Stomach (tissue), 9 donors: ENCODE measurements around the gene RPTOR. TPM values are rescaled to one million over a fixed set of nuclear protein-coding genes. Genes with fewer than 3 reads are reported as not detected.

ENCODE experiments used
- DNase-seq, 2 donors: peaks; one replicate each; pipeline versions ENCODE4 v3.0.0 to v3.0.0-alpha.2; 2013 to 2019
- H3K27ac ChIP-seq, 5 donors: fragments of 200-600 bp in 4 of 5; sonication (generic) in 4 of 5; one replicate each; pipeline ENCODE4 v1.5.1; 2013 to 2019; ENCODE audit warnings: mild to moderate bottlenecking in 1 of 5, moderate library complexity in 1 of 5
- H3K27me3 ChIP-seq, 3 donors: fragments of 200-600 bp; sonication (generic); one replicate each; pipeline ENCODE4 v1.5.1; 2017 to 2019; ENCODE audit warnings: mixed run types in 1 of 3
- H3K36me3 ChIP-seq, 4 donors: fragments of 200-600 bp; sonication (generic); 1 replicate in 3 of 4; 2 replicates in 1 of 4; pipeline ENCODE4 v1.5.1; 2016 to 2019
- H3K4me1 ChIP-seq, 4 donors: fragments of 200-600 bp; sonication (generic); one replicate each; pipeline ENCODE4 v1.5.1; 2016 to 2019
- H3K4me3 ChIP-seq, 4 donors: fragments of 200-600 bp; sonication (generic) in 3 of 4; one replicate each; pipeline ENCODE4 v1.5.1; 2016 to 2019; ENCODE audit warnings: mild to moderate bottlenecking in 1 of 4
- H3K9me3 ChIP-seq, 4 donors: fragments of 200-600 bp; sonication (generic); one replicate each; pipeline ENCODE4 v1.5.1; 2016 to 2019
- EP300 ChIP-seq: sonication (generic); formaldehyde crosslinking; IDR thresholded peaks from one replicate; pipeline ENCODE4 v1.6.1; 2017; ENCODE audit warnings: antibody characterized with exemption
- POLR2A ChIP-seq, 4 donors: fragments of 450-650 bp; IDR thresholded peaks; one replicate each; pipeline ENCODE4 v1.6.1; 2016; ENCODE audit warnings: antibody characterized with exemption in 4 of 4, control low read depth in 2 of 4, mild to moderate bottlenecking in 1 of 4, moderate library complexity in 1 of 4
- POLR2AphosphoS5 ChIP-seq, 3 donors: sonication (generic); formaldehyde crosslinking; IDR thresholded peaks; one replicate each; pipeline ENCODE4 v1.6.1; 2016; ENCODE audit warnings: antibody characterized with exemption in 3 of 3
- WGBS, 5 donors: extraction: QIAGEN DNeasy Blood & Tissue Kit in 3 of 5; methylation state at CpG; one replicate each; pipeline versions ENCODE4 v1.1.5 to v1.1.7; 2013 to 2018; 5-methylcytosine and 5-hydroxymethylcytosine counted together
- intact Hi-C: fragments of 100-400 bp; cut with DNase I; formaldehyde crosslinking; loops from one replicate; pipeline ENCODE4 v1.15.1; 2023; ENCODE audit warnings: low total_unique reads
- polyA plus RNA-seq, 3 donors: library from polyadenylated mRNA; stranded (reverse); fragments of 200-250 nt; gene quantifications; one replicate each; pipeline ENCODE4 v1.2.3, GENCODE V29; 2013
- total RNA-seq, 5 donors: library from RNA; depleted of rRNA; stranded (reverse); fragments of >200 nt; gene quantifications; one replicate each; pipeline versions ENCODE4 v1.1.0 to v1.2.3, GENCODE V29; 2014 to 2016
- TF ChIP-seq, protein P1 (sequence below), 7 experiments: fragments of 450-650 bp in 4 of 7; fragments of 200-600 bp in 3 of 7; sonication (generic) in 3 of 7; IDR thresholded peaks; one replicate each; pipeline ENCODE4 v1.5.1; 2016 to 2019; ENCODE audit warnings: antibody characterized with exemption in 7 of 7, control low read depth in 2 of 7, mild to moderate bottlenecking in 1 of 7
- donor health status: healthy with polysubstance abuse.
- donor health status: Bipolar disorder and iron deficiency.
- donor health status: healthy.

The RPTOR gene
- total and polyA plus RNA-seq, 8 donors, result 3.8 to 103 (median 19.3) TPM

DNA sequence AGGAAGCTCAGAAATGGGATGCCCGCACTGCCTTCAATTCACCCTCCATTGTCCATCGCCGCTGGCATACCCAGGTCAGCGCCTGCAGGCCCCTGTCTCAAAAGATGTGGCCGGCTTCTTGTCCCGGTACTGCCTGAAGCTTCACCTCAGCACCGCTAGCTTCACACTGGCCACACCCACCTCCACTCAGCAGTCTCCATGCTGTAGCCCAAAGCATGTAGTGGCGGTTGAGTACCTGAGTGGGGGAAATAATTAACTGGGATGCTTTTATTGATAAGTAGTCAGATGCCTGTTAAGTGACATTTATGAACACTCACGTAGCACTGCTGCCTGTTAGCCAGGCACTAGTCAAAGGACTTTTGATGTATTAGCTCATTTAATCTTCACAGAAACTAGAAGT is 143.2 kb downstream of the RPTOR start:
- no peak overlapping the region for H3K4me3 ChIP-seq
- peaks cover 0 to 13% (median 5%) of the 10 kb centered on the region in 4 donors for H3K36me3 ChIP-seq
- H3K9me3 ChIP-seq, result no peaks in the 10 kb centered on the region
- no peaks in the 10 kb centered on the region for H3K27me3 ChIP-seq
- DNase-seq, result no peak
- no peaks in the 10 kb centered on the region for H3K4me1 ChIP-seq
- no peak for TF ChIP-seq EP300
- TF ChIP-seq POLR2AphosphoS5 (IDR thresholded peaks at IDR 0.05), result no peak
- TF ChIP-seq, protein P1, sequence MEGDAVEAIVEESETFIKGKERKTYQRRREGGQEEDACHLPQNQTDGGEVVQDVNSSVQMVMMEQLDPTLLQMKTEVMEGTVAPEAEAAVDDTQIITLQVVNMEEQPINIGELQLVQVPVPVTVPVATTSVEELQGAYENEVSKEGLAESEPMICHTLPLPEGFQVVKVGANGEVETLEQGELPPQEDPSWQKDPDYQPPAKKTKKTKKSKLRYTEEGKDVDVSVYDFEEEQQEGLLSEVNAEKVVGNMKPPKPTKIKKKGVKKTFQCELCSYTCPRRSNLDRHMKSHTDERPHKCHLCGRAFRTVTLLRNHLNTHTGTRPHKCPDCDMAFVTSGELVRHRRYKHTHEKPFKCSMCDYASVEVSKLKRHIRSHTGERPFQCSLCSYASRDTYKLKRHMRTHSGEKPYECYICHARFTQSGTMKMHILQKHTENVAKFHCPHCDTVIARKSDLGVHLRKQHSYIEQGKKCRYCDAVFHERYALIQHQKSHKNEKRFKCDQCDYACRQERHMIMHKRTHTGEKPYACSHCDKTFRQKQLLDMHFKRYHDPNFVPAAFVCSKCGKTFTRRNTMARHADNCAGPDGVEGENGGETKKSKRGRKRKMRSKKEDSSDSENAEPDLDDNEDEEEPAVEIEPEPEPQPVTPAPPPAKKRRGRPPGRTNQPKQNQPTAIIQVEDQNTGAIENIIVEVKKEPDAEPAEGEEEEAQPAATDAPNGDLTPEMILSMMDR (IDR thresholded peaks at IDR 0.05), result no peak
- TF ChIP-seq POLR2A (IDR thresholded peaks at IDR 0.05), result no peak
- intact Hi-C loops, result no loop called here
- H3K27ac ChIP-seq, result no peak overlapping the region
- WGBS, 5 donors, result 91 to 98% (median 97%) methylated on average over 9 of the region's 9 CpGs

DNA sequence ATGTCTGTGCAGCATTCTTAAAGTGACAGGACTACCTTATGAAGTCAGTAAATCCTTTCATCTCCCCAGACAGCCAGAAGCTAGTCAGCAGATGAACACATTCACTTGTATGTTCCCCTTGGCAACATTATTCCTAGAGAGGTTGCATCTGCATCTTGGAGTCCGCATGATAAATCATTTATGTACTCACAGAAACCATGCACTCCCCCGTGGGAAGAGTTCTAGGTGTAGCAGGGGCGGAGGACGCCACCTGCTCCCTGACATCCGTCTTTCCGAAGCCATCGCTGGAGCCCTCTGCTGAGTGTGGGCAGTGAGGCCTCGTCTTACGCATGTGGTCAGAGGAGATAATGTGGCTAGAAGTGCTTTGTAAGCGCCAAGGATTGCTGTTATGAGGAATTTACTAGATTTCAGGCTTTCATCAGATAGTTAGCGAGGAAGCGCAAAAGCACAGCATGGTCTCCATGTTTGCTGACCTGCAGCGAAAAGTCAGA is 144.5 kb downstream of the RPTOR start:
- Histone ChIP-seq H3K9me3 (no peaks in the 10 kb centered on the region), H3K4me1 (no peaks in the 10 kb centered on the region), H3K27ac (no peak overlapping the region), H3K36me3 (peaks cover 0 to 8% (median 0%) of the 10 kb centered on the region in 4 donors), H3K4me3 (no peak overlapping the region), H3K27me3 (no peaks in the 10 kb centered on the region)
- 89 to 94% (median 91%) methylated on average over 13 of the region's 13 CpGs for WGBS, 5 donors
- no peak for TF ChIP-seq POLR2A (IDR thresholded peaks at IDR 0.05)
- no peak for DNase-seq
- intact Hi-C loops, result no loop called here

DNA sequence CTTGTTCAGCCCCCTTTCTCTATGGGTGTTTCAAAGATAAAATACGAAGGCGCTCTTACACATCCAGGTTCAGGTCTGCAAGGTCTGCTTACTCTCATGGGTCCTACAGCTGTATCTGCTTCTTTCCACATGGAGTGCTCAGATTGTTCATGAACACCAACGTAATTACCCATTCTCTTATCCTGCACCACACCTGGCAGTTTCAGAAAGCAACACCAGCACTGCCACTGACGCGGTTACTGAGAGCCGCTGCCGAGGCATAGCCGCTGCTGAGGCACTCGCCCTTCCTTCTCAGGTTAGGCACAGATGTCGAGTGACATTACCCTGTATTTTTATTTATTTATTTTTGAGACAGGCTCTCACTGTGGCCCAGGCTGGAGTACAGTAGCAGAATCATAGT is 147.1 kb downstream of the RPTOR start:
- TF ChIP-seq POLR2A (IDR thresholded peaks at IDR 0.05), result no peak
- Histone ChIP-seq H3K4me3 (no peak overlapping the region), H3K4me1 (peaks cover 0 to 9% (median 4%) of the 10 kb centered on the region in 4 donors), H3K27ac (no peak overlapping the region), H3K36me3 (peaks cover 0 to 8% (median 0%) of the 10 kb centered on the region in 4 donors), H3K27me3 (no peaks in the 10 kb centered on the region), H3K9me3 (no peaks in the 10 kb centered on the region)
- no peak for DNase-seq
- intact Hi-C loops, result no loop called here
- WGBS, 5 donors, result 96 to 97% (median 96%) methylated on average over 10 of the region's 10 CpGs

DNA sequence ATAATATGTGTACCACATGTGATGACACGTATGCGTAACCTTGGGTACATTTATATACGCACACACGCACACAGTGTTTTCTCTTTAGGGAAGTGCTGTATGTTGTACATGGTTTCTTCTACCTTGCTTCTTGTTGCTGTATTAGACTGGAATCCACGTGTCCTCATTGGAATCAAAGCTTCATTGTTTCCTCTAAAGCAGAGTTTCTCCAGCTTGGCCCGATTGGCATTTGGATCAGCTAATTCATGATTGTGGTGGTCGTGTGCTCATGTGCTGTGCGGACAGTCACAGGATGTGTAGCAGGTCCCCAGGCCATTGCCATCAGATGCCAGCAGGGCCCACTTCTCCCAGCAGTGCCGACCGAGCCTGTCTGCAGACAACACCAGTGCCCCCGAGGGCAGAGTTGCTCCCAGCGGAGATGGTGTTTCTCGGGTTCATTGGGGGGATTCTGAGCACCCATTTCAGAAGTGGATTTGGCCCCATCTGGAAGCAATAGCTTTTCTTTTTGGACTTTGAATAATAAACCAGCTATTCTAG is 148.4 kb downstream of the RPTOR start:
- no peak overlapping the region for H3K4me3 ChIP-seq
- H3K27ac ChIP-seq, result no peak overlapping the region
- peaks cover 0 to 9% (median 4%) of the 10 kb centered on the region in 4 donors for H3K4me1 ChIP-seq
- WGBS, 5 donors, result 88 to 95% (median 91%) methylated on average over 13 of the region's 13 CpGs
- DNase-seq, result no peak
- TF ChIP-seq EP300 (no peak), POLR2A (IDR thresholded peaks at IDR 0.05) (no peak), POLR2AphosphoS5 (IDR thresholded peaks at IDR 0.05) (no peak)
- TF ChIP-seq, protein P1 (IDR thresholded peaks at IDR 0.05), result no peak
- H3K9me3 ChIP-seq, result no peaks in the 10 kb centered on the region
- H3K27me3 ChIP-seq, result no peaks in the 10 kb centered on the region
- H3K36me3 ChIP-seq, result peaks cover 0 to under 1% (median 0%) of the 10 kb centered on the region in 4 donors
- intact Hi-C loops, result no loop called here

DNA sequence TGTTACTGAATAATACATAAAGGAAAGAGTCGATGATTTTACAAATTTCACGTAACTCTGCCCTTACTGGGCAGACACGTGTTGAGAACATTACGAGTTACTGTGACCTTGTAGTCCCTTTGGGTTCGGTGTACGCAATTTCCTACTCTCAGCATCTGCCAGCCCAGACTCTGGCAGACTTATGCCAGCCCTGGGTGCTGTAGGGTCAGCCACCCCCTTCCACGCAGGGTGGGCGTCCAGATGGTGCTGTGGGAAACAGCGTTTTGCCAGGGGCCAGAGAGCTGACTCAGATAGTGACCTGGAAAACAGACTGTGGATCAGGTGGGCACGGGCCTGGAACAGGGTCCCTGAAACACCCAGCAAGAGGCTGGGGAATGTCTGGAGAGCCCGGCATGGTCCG is 148.9 kb downstream of the RPTOR start:
- Histone ChIP-seq H3K36me3 (no peaks in the 10 kb centered on the region), H3K9me3 (no peaks in the 10 kb centered on the region), H3K27me3 (no peaks in the 10 kb centered on the region), H3K27ac (no peak overlapping the region), H3K4me1 (peaks cover 0 to 14% (median 4%) of the 10 kb centered on the region in 4 donors), H3K4me3 (no peak overlapping the region)
- intact Hi-C loops, result no loop called here
- WGBS, 5 donors, result 86 to 92% (median 91%) methylated on average over 12 of the region's 12 CpGs
- no peak for DNase-seq
- TF ChIP-seq, protein P1 (IDR thresholded peaks at IDR 0.05), result no peak
- TF ChIP-seq POLR2A (IDR thresholded peaks at IDR 0.05) (no peak), EP300 (no peak), POLR2AphosphoS5 (IDR thresholded peaks at IDR 0.05) (no peak)
